Measurements from ENCODE around the gene PCNT. TPM values are rescaled to one million over a fixed set of nuclear protein-coding genes. Genes with fewer than 3 reads are reported as not detected.

Gene PCNT
- polyA plus RNA-seq, 1 donor = 43.5 TPM

- no peak for DNase-seq
These were observed 4.2 kb downstream of the PCNT start for GRCh38 chr21:46328151-46328550.

GRCh38 chr21:46329796-46330195 lies 5.8 kb downstream of the PCNT start:
- DNase-seq = no peak

- DNase-seq = no peak
These were observed 10.6 kb downstream of the PCNT start for GRCh38 chr21:46334351-46335140.

- DNase-seq = no peak
These were observed 12.6 kb downstream of the PCNT start for GRCh38 chr21:46336603-46337002.

GRCh38 chr21:46340998-46341397 lies 17.0 kb downstream of the PCNT start:
- DNase-seq = no peak

- DNase-seq = no peak
These were observed 20.4 kb downstream of the PCNT start for GRCh38 chr21:46344219-46344915.

GRCh38 chr21:46345861-46346260 lies 21.9 kb downstream of the PCNT start:
- no peak for DNase-seq

GRCh38 chr21:46346296-46347202 lies 22.6 kb downstream of the PCNT start:
- DNase-seq = no peak

GRCh38 chr21:46347203-46347550 lies 23.2 kb downstream of the PCNT start:
- DNase-seq = no peak

- no peak for DNase-seq
These were observed 23.9 kb downstream of the PCNT start for GRCh38 chr21:46347791-46348381.

- no peak for DNase-seq
These were observed 25.3 kb downstream of the PCNT start for GRCh38 chr21:46349134-46349760.

GRCh38 chr21:46350571-46350970 lies 26.6 kb downstream of the PCNT start:
- no peak for DNase-seq

GRCh38 chr21:46350981-46351380 lies 27.0 kb downstream of the PCNT start:
- DNase-seq = no peak

- no peak for DNase-seq
These were observed 27.7 kb downstream of the PCNT start for GRCh38 chr21:46351476-46352163.

- no peak for DNase-seq
These were observed 28.2 kb downstream of the PCNT start for GRCh38 chr21:46352164-46352515.

- no peak for DNase-seq
These were observed 29.0 kb downstream of the PCNT start for GRCh38 chr21:46352913-46353312.

- no peak for DNase-seq
These were observed 30.1 kb downstream of the PCNT start for GRCh38 chr21:46354046-46354445.

- DNase-seq = no peak
These were observed 30.6 kb downstream of the PCNT start for GRCh38 chr21:46354518-46354917.

- no peak for DNase-seq
These were observed 31.4 kb downstream of the PCNT start for GRCh38 chr21:46355161-46356004.

GRCh38 chr21:46356005-46356338 lies 32.0 kb downstream of the PCNT start:
- DNase-seq = no peak

All from left kidney (tissue), 2 donors.